Superior temporal gyrus (tissue), 1 donor: ENCODE results near the gene DNAJB7.
"Not testable (repeated sequence)": the region's sequence is repeated elsewhere in the genome, so short reads cannot be mapped to it uniquely, and the experiment has no call there.

Source experiments
- DNase-seq: peaks from one replicate; pipeline ENCODE4 v3.0.0-alpha.2; 2016; ENCODE audit errors: extremely low spot score

DNAJB7 gene

DNA sequence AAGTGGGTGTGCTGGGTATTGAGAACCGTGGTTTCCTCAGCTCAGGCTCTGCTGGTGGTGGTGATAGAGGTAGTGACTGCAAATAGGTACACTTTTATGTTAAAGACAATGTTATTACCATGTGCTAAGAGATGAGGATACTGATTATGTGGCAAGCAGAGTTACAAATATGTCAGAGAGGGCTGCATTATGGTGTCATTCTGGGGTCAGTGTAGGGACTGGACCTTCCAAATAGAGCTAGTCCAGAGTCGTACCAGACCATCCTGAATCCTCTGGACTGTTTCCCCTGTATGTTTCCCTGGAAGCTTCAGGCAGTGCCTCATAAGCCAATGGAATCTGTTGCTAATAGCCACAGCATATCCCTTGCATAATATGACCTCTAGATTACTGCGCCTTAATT is at the start of gene DNAJB7:
TSS of gene DNAJB7 (minus strand) at position 101 of the 400 bp plus-strand sequence. CDS start 119 bp downstream, outside the sequence.
- no peak for DNase-seq

DNA sequence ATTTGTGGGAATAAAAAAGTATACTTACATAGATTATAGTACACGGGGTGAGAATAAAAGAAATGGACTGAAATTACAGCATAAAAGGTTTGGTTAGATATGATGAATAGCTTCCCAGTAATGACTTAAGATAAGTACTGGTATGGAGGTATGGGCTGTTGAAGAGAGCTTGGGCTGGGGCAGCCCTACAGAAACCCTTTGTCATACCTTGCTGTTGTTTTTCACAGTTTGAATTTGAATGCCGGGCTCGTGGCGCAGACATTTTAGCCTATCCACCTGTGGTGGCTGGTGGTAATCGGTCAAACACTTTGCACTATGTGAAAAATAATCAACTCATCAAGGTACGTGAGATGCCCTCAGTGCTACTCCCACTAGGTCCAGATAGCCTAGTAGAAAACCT is 47.0 kb upstream of the DNAJB7 start:
- DNase-seq = no peak

DNA sequence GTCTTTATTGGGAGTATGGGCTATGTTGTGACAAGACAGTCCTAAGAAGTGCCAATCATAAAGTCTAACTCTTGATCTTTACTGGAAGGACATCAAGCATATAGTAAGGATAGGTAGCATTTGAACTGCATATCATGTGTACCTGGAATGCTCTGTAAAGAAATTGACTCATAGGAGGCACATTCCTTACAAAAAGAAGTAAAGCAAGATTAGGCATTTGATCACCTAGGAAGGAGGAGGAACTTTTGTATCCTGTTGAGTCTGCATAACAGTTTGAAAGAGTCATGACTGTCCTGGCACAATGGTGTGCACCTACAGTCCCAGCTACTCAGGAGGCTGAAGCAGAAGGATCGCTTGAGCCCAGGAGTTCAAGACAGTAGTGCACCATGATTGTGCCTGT is 42.2 kb upstream of the DNAJB7 start:
- DNase-seq = no peak

DNA sequence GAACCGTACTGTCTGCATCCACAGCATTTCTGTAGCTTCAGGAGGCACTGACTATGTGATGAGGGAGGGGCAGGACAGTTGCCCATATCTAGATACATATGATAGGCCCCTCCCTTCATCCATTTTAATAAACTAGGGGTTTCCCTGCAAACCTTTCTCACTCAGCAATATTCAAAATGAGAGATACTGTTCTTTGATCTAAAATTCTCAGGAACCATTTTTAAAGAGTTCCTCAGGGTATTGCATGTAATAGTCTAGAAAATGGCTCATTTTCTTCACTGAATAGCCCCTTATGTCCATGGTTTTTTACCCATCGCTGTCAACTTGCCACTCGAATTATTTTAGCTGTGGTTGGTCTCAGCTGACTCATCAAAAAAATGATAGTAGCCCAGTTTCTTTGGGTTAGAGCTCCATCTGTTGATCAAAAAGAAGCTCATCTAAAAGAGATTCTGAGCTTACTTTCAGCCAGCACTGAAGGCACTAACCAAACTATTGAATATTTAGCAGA is 37.0 kb upstream of the DNAJB7 start:
- DNase-seq = peak; percentile 85

DNA sequence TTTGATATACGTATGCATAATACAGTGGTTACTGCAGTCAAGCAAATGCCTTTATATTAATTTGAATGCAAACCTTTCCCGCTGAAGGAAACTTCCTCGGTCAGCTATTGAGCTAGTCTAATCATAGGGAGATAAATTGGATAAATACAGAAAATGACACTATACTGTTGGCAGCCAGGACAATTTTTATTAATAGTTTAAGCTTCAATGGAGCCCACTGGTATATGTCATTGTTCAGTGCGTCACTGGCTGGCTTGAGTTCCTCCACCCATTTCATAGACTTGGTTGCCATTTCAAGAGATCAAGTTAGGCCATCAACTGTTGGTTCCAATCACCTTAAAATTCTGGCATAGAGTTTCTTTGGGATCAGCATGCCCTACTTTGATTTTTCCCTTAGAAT is 32.5 kb upstream of the DNAJB7 start:
- no peak for DNase-seq

DNA sequence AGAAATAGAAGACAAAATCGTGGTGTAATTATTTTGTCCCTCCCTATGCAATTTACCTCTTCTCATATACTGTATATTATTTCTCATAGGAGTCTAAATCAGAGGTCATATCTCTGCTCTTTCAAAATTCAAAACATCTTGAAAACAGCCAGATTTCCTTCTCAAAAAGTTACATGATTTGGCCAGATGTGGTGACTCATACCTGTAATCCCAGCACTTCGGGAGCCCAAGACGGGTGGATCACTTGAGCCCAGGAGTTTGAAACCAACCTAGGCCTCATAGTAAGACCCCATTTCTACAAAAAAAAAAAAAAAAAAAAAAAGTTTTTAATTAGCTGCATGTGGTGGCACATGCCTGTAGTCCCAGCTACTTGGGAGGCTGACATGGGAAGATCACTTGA is 29.0 kb upstream of the DNAJB7 start:
- no peak for DNase-seq

DNA sequence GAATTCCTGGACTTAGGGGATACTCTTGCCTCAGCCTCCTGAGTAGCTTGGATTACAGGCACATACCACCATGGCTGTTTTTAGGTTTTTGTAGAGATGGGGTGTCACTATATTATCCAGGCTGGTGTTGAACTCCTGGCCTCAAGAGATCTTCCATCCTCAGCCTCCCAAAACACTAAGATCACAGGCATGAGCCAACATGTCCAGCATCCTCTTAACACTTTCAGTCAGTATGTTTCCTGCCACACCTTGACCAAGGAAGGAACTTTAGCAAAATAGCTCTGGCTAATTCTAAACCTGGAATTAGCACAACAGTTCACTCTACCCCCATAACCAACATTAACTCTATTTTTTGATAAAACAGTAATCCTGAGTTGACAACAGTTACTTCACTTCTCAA is 27.2 kb upstream of the DNAJB7 start:
- DNase-seq = no peak

DNA sequence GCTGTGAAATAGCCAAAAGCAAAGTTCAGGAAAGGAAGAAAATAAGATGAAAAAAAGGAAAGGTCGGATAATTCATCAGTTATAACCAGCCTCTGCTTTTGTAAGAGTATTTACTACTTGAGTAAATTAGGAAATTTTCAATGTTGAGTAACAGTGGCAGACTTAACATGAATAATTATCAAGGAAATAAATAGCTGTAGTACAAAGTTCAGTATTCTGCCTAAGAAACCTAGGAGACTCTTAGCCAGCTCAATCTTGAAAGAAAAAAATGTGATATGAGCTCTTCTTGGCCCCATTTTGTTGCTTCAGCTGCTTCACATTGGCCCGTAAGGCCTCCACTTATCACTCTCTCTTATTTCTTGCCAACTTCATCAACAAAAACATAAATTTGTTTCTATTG is 17.0 kb upstream of the DNAJB7 start:
- DNase-seq = no peak

DNA sequence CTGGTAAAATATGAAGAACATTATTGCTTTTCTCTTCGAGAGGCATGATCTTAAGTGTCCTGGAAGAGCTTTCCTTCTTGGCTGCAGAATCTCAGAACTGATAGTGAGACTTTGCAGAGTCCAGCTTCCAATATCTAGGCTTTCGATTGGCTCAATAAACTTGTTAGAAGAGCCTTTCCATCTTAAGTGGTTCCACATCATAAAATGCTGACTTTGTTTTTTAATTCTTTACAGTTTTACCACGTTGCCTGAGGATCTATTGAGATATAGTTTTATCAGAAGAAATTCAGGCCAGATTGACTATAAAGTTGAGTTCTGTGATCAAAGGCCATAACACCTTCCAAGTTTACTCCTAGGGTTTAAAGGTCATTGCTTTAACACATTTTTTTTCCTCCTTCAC is 15.6 kb upstream of the DNAJB7 start:
- no peak for DNase-seq

DNA sequence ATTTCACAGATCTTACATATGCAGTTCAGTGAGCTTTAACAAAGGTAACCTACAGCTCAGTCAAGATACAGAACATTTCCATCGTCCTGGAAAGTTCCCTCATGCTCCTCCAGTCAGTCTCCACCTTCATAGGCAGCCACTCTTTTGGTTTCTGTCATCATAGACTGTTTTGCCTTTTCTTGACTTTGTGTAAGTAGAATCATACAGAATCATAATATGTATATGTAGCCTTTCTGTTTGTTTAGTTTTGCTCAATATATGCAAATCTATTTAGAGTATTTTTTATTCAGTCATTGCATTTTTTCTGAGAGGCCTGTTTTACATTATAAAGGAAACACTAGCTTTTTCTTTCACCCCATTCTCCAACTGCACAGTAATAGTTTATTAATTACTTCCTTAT is 15.0 kb upstream of the DNAJB7 start:
- no peak for DNase-seq

DNA sequence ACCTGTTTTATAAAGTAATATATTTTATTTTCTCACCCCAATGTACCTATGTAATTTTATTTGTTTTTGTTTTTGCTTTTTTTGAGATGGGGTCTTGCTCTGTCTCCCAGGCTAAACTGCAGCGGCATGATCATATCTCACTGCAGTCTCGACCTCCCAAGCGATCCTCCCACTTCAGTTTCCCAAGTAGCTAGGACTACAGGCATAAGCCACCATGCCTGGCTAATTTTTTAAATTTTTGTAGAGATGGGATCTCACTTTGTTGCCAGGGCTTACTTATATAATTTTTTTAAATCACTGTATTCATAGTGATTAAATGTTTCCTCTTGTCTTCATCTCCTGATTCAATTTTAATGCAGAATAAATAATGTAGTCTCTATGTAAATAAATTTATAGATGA is 13.2 kb upstream of the DNAJB7 start:
- no peak for DNase-seq

DNA sequence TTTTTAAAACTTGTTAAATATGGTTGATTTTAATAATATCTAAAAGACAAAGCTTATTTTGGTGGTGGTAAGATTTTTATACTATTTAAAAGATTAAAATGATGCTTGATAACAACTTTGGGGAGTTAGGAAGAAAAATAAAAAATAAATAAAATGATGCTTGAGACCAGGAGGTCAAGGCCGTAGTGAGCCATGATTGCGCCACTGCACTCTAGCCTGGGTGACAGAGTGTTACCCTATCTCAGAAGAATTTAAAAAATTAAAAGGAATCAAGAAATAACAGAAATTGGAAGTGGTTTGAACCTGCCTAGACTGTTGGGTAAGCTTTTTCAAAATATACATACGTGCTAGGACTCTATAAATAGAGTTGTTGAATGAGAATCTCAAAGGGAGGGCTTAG is 12.1 kb upstream of the DNAJB7 start:
- DNase-seq = no peak

DNA sequence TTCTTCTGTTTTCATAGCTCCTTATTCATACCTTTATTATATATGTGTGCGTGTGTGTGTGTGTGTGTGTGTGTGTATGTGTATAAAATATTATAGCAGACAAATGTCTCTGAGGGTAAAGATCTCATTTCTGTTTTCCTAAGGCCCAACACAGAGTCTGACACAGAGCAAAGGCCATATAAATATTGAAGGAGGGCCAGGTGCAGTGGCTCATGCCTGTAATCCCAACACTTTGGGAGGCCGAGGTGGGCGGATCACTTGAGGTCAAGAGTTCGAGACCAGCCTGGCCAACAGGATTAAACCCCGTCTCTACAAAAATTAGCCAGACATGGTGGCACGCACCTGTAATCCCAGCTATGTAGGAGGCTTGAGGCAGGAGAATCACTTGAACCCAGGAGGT is 6.5 kb upstream of the DNAJB7 start:
- DNase-seq = not testable (repeated sequence)

DNA sequence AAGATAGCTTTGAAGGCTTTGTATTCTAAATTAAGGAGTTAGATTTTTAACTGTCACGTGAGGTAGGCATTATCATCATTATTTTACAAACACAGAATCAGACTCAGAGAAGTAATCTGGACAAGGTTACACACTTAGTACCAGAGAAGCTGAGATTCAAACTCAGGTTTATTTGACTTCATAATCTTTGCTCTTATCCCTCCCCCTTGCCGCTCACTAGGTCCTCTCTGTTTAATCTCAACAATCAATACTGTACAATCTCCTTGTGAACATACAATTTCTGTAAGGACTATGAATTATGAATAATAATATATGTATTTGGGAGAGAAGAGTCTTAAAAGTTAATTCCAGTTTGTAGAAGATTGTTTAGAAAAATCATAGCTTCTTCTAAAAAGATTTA is 5.2 kb upstream of the DNAJB7 start:
- DNase-seq = no peak

DNA sequence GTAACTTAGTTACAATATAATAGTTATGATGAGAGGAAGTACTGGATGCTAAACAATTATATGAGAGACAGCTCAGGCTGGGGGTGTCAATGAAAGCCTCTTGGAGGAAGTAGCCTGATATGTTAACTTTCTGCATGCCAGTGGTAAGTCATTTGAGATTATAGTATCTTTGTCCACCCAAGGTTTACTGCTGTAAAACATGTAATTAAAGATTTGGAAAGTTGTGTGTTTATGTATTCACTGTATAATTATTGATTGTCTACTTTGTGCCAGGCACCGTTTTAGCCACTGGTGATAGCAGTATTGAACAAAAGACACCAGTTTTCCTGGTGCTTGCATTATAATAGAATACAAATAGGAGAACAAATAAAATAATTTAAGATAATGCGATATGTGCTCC is 624 bp upstream of the DNAJB7 start:
- no peak for DNase-seq

DNA sequence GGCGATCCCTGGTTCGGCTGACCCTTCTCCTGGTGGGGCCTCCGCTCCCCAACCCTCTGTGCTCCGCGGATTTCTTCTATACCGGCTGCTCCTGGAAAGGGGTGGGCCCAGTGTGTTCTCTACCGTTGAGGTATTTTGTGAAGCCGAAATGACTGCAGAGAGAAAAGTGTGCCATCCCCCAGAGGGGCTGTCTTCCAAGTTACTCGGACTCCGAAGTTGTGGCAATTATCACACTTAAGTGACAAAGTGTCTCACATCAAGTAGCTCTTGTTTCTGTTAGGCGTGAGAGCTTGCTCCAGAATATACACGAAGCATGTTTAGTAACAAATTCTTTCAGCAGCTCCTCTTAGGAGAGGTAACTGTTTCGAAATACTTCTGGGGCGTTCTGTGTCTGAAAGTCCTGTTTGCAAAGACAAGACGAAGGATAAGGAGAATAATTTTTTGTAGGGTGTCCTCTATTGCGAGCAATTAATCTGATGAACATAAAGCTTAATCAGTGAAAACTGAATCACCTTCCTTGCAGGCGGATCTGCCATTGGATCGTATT is 4.5 kb downstream of the DNAJB7 start:
- no peak for DNase-seq

DNA sequence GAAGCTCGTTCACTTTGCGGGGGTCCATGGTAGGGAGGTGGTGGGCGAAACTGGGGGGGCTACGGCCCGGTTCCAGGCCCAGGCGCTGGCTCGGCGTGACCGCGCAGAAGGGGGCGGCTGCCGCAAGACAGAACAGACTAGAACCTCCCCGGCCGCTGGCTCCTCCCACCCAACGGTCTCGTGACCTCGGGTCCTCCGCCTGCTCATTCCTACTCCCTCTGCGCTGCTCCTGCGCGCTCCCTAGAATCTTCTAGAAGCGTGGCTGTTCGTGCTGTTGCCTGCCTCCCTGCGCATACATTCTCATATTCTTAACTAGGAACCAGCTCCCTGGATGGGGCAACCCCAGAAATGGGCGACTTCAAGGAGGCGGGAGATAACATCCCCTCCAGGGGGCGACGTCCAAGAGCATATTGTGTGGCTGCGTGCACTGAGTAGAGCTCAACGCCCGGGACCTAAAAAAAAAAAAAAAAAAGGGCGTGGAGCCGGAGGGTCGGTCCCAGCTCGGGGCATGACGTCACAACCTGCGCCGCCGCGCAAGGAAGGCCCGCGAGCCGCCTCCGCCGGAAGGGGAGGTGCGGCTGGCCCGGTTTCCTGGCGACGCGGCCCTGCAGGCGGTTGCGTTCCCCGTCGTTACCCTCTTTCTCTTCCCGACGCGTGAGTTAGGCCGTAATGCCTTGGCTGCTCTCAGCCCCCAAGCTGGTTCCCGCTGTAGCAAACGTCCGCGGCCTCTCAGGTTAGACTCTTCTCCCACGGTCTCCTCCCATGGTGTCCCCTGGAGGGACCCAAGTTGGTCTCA is 5.2 kb downstream of the DNAJB7 start, which contains the start of the genes ST13 and XPNPEP3:
TSS of gene ST13 (minus strand) at position 127 of the 796 bp plus-strand sequence. CDS start at position 28, 99 bp downstream.
TSS of gene XPNPEP3 (plus strand) at position 636 of the 796 bp plus-strand sequence. CDS start at position 670, 34 bp downstream.
- peak; percentile 97 for DNase-seq

DNA sequence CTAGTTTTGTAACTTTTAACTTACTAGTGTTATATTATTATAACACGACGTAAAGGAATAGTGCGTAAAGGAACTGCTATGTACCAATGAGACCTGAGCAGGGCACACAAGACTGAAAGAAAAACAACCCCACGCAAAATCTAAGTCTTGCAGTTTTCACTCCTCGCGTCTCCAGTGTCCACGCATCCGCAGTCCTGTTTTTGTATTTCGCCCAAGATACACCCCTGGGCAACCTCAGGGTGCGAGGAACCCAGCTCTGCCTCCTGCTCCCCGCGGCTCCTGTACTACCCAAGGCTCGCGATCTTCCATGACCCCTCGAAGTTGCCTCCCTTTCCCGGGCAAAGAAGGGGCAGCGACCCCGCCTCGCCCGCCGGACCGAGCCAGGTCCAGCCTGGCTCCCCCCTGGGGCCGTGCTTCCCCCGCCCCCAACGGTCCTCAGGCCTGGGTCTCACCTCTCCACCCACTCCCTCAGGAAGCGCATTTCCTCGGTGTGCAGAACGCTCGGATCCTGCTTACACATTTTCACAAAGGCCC is 5.9 kb downstream of the DNAJB7 start:
- DNase-seq = peak; percentile 49

DNA sequence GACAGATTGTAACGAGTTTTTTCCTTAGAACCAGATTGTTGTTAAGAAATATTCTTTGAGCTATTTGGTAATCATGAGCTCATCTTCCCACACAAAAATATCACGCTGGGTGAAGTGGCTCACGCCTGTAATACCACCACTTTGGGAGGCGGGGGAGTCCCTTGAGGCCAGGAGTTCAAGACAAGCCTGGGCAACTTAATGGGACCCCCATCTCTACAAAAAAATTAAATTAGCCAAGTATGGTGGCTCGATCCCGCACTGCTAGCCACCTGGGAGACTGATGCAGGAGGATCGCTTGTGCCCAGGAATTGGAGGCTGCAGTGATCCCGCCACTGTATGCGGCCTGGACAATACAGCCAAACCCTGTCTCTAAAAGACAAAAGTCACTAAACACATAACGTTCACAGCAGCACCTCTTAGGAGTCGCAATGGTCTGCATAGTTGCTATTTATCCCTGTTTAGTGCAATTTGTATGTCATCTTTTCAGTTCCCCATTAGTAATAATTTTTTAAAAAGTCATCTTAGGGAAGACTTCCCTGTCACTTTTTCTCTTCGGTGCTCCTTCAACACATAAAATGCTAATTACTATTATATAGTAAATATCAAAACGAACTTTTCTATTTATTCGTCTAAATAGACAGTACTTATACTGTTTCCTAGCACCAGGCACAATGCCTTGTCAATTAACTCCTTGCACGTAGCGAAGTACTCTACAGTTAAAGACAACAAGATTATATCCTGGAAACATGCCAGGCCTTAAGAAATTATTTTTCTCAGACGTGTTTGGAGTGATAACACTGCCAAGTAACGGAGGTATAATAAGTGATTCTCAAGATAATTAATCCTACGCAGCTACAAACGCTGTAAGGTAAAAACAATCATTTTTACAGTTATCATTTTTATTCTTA is 6.6 kb downstream of the DNAJB7 start:
- no peak for DNase-seq

DNA sequence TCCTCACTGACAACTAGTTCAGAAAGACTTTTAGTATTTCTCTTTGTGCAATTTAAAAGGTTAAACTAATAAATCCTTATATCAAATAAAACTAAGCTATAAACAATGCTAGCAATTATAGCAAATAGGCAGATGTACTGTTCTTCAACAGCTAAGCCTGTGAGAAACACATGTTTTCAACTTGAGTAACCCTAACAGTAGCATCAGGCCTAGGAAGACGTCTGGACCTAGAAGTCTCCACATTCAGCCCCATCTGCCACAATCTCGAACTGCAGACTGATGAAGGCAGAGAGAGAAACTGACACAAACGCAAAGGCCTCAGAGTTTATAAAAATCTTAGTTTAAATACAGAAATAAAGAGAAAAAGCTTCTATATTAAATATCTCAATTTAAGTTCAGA is 8.0 kb downstream of the DNAJB7 start:
- DNase-seq = peak; percentile 47

DNA sequence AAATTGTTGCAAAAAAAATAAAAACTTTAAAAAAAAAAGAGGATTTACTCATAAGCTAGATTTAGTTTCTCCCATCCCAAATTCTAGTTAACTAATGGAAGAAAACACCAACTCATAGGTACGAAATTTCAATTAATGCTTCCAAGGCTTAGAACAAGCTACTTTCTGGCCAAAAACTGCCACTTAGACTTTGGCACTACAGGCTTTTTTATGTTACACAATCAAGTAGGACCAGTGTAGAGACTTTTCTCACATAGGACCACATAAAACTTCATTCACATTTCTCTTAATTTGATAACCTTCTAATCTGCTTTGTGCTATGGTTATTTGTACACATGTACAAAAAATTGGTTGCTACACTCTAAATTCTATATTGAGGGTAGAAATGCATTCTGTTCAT is 8.6 kb downstream of the DNAJB7 start:
- DNase-seq = no peak

DNA sequence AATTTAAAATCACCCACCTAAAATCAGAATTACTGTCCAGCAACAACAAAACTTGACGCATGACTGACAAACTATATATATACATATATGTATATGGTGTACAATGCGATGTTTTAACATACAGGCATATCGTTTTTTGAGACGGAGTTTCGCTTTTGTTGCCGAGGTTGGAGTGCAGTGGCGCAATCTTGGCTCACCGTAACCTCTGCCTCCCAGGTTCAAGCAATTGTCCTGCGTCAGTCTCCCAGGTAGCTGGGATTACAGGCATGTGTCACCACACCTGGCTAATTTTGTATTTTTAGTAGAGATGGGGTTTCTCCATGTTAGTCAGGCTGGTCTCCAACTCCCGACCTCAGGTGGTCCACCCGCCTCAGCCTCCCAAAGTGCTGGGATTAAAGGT is 16.1 kb downstream of the DNAJB7 start:
- not testable (repeated sequence) for DNase-seq
